Left cardiac atrium (tissue), 4 donors: Measurements from ENCODE around the gene DRAM1. TPM values are rescaled to one million over a fixed set of nuclear protein-coding genes. Genes with fewer than 3 reads are reported as not detected.

Source experiments
- ATAC-seq, 2 donors: fragments of 200-7000 bp; cut with Tn5 transposase; one replicate each; pipeline ENCODE4 v1.9.1; 2020; ENCODE audit warnings: mild to moderate bottlenecking in 2 of 2, moderate library complexity in 2 of 2
- DNase-seq: peaks from one replicate; pipeline ENCODE4 v3.0.0-alpha.2; 2020
- intact Hi-C, 2 donors: fragments of 100-400 bp; cut with DNase I; formaldehyde crosslinking; loops; one replicate each; pipeline versions ENCODE4 v1.14.1 to v1.15.1; 2022 to 2023
- total RNA-seq, 2 donors: library from RNA; stranded (reverse); fragmentation: NEBNext Ultra II Directional; extraction: Animal tissue kit (Norgen Biotek cat#: 25700); gene quantifications; one replicate each; pipeline ENCODE4 v1.2.1, GENCODE V29; 2021
- donor health status: DM: no; HTN: yes; CAD: no.
- donor health status: DM: no; HTN: yes; CAD: no; lungs with severe emphysema.
- donor health status: DM: yes; HTN: yes; CAD: no.
- donor health status: Dilated cardiomyopathy.

DRAM1 gene
- total RNA-seq, 2 donors from 2014 or later = 9.4 to 14.2 TPM

- intact Hi-C loops = no loop called here
- ATAC-seq (no peak), DNase-seq (no peak)
Measured at GRCh38 chr12:101954676-101955075, 77.3 kb downstream of the DRAM1 start.

- DNase-seq = no peak
- intact Hi-C loops = no loop called here
- no peak for ATAC-seq
Measured at GRCh38 chr12:101957252-101957959, 80.0 kb downstream of the DRAM1 start.

- no peak for DNase-seq
- intact Hi-C loops = no loop called here
- no peak for ATAC-seq
Measured at GRCh38 chr12:101959607-101960006, 82.2 kb downstream of the DRAM1 start.

GRCh38 chr12:101962486-101962885, 85.1 kb downstream of the DRAM1 start:
- intact Hi-C loops = no loop called here
- no peak for DNase-seq
- peak; percentile 15 to 86 for ATAC-seq

- intact Hi-C loops = no loop called here
- DNase-seq (peak; percentile 30), ATAC-seq (no peak)
Measured at GRCh38 chr12:101963697-101964096, 86.3 kb downstream of the DRAM1 start.

GRCh38 chr12:101966496-101966895, 89.1 kb downstream of the DRAM1 start:
- intact Hi-C loops = no loop called here
- ATAC-seq (no peak), DNase-seq (no peak)

GRCh38 chr12:101967506-101967905, 90.1 kb downstream of the DRAM1 start:
- DNase-seq = no peak
- intact Hi-C loops = no loop called here
- no peak for ATAC-seq

GRCh38 chr12:101968770-101969169, 91.4 kb downstream of the DRAM1 start:
- DNase-seq = no peak
- no peak for ATAC-seq
- intact Hi-C loops = no loop called here

Other genes starting within 250 kb of the DRAM1 start
- gene CHPT1, start 179.9 kb upstream of the DRAM1 start, total RNA-seq = 100 to 1,000 TPM in 1 of 2 donors, 10 to 100 TPM in 1; 90.8 to 132 TPM
- not detected for gene SYCP3, start 138.1 kb upstream of the DRAM1 start, total RNA-seq
- 10 to 100 TPM; 41.1 to 45.1 TPM for gene GNPTAB, start 46.6 kb upstream of the DRAM1 start, total RNA-seq
- 10 to 100 TPM; 31.8 to 39.4 TPM for gene WASHC3, start 184.4 kb downstream of the DRAM1 start, total RNA-seq
- 10 to 100 TPM; 14.8 to 16.5 TPM for gene NUP37, start 242.5 kb downstream of the DRAM1 start, total RNA-seq
- 1 to 10 TPM in 1 of 2 donors, under 1 TPM in 1; 0.81 to 1.2 TPM for gene PARPBP, start 242.6 kb downstream of the DRAM1 start, total RNA-seq